Embryonic facial prominence (tissue), 1 donor: Measurements from ENCODE around the gene ZEB2.

Experiments used
- DNase-seq: peaks from one replicate; pipeline ENCODE4 v3.0.0-alpha.2; 2016; ENCODE audit errors: extremely low spot score

The ZEB2 gene

GRCh38 chr2:144426355-144426754, 93.6 kb downstream of the ZEB2 start:
- no peak for DNase-seq

DNA sequence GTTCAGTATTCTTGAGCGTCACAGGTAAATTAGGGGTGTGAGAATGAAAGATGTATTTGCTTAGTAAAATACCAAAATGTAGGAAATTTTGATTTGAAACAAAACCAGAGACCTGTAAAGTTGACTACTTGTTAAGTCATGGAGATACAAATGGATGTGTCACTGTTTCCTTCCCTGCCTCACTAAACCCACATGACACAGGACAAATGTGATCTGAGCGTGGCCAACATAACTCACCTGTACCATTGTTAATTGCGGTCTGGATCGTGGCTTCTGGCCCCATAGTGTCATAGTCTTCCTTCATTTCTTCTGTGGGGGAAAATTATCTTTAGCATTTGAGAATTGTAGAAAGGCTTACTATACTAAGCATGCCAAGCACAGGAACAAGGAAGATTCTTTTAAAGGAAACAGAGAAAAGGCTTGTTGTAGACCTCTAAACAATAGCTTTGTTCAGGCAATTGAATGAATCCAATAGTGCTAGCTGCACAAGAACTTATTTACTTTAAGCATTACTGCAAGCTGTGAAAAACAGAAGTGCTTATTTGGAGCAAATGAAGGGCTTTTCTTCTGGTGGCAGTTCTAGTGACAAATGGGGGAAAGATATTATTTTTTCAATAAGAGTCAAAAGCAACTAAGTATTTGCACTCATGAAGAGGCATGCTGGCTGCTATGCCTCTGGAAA, 95.2 kb downstream of the ZEB2 start:
- DNase-seq: no peak

DNA sequence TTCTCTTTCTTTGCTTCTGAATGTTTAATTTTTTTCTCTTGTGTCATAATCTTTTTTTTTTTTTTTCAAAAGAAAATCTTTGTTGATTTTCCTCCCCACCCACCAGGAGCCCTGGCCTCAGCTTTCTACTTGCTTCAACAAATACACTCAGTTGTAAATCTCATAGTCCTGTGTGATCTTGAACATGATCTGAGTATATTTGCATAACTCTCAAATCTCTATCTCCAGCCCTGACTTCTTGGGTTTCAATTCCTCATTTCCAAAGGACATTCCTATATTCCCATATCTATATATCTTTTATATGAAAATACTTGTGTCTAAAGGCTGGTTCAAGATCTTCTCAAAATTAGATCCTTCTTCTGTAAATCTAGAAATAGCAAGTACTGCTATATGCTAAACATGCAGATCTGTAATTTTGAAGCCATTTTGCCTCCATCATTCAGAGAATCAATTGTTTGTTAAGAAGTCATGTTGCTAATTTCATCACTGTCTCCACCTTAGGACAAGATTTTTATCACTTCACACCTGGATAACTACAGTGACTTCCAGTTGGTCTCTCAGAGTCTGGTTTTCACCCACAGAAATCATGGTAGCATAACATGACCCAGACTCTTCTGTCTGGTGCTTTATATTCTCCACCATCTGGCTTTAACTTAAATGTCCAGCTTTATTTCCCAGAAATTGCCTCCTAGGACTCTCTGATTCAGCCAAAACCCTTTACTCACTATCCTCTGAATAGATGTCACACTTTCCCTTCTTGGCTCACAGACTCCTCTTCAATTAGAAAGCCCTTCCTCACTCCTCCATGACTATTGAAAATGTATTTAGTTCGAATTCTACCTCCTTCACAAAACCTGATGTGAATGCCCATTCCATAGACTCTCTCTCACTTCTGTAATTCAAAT, 98.1 kb downstream of the ZEB2 start:
- DNase-seq: no peak

GRCh38 chr2:144419218-144419617, 100.7 kb downstream of the ZEB2 start:
- no peak for DNase-seq

DNA sequence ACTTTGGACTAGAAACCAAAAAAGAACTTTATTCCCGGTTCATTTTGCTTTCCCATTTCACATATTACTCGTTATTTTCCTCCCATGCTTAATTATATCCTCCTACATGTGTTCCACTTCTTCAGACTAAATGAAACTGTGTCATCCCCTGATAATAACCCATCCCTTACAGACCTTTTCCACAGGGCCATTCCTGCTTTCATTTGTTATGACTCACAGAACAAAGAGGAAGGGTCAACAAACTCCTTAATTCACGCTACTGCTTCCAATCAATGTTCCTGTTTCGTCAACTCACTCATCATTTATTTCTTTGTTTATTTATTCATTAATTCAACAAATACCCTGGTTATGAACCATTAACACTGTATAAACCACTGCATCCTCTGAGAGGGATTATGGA, 104.5 kb downstream of the ZEB2 start:
- no peak for DNase-seq

GRCh38 chr2:144414324-144414845, 105.5 kb downstream of the ZEB2 start:
- no peak for DNase-seq

GRCh38 chr2:144412709-144413108, 107.2 kb downstream of the ZEB2 start:
- no peak for DNase-seq

DNA sequence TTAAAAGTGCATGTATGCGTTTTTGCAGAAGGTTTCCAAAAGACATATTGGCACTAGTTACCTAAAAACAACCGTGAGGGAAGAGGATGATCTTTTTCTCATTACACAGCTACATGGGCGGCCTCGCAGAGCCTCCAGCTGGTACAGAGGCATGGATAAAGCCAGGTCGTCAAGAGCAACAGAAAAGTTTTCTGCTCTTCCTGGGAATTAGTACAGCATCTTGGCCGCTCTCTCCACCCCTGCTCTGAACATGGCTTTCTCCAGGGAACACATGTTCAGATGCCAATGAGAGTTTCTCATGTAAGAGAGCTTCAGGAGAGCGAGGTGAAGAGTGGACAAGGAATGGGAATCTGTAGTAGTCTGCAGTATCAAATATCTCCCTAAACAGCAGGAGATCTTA, 108.4 kb downstream of the ZEB2 start:
- no peak for DNase-seq

DNA sequence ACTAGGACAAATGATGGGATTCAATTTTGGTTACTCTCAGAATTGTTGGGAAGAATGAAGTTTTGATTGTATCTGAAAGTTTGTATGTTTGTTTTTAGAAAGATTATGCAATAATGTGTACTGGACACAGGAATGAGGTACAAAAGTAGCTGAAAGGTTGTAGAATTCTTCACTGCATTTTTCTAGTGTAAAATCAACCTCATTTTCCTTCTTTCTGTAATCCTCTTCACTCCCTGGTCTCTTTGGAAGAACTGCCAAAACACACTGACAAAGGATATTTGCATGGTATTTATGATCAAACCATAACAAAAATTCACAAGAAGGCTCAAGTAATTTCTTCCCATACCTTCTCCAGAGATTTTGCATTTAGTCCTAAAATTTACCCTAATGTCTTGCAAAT, 110.7 kb downstream of the ZEB2 start:
- DNase-seq: no peak

DNA sequence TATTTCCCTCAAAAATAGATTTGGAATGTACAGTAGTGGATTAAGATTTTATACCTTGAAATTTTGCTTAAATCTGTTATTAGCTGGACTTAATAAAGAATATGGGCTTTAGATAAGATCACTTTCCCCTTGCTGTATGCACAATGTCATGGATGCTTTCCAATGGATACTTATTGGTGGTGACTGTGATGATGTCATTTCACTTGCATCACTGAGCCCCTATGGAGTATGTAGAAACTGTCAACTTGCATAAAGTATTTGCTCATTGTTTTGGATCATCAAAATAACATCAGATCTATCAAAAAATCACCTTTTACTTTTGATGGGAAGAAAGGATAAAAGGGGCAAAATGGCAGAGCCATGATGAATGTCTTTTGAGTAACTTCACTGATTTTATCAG, 112.7 kb downstream of the ZEB2 start:
- DNase-seq: no peak

DNA sequence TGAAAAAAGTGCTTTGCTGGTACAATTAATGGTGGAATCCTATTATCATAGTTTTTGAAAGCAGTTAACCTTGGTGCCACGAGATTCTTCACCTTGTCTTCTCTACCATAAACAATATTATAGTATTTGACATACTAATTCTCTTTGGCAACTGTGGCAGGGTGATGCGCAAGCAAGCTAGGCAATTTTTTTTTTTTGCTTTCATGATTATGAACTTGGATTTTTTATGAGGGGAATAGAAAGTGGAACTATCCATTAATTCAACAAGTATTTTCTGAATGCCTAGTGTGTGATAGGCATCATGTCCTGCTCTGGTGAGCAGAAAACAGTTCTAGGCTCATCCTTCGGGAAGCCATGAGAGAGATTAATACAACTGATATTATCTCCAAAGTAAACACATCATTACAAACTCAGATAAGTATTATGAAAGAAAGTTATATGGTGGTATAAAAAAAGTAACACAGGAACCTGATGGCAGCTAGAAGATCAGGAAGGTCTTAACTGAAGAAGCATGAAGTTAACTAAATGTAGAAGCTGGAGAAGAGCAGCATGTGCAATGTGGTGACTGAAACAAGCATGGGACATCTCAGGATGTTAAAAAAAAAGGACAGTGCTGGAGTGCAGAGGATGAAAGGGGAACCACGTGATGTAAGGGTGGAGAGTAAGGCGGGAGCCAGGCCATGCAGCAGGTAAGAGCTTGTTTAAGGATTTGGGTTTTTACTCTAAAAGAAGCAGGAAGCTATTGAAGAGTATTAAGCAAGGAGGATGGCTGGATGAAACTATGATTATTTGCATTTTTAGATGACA, 113.7 kb downstream of the ZEB2 start:
- DNase-seq: no peak

- no peak for DNase-seq
Observed at GRCh38 chr2:144405321-144405720, 114.6 kb downstream of the ZEB2 start.

GRCh38 chr2:144404586-144405314, 115.2 kb downstream of the ZEB2 start:
- DNase-seq: no peak

GRCh38 chr2:144403933-144404332, 116.0 kb downstream of the ZEB2 start:
- DNase-seq: no peak

- DNase-seq: no peak
Observed at GRCh38 chr2:144402251-144402650, 117.7 kb downstream of the ZEB2 start.

DNA sequence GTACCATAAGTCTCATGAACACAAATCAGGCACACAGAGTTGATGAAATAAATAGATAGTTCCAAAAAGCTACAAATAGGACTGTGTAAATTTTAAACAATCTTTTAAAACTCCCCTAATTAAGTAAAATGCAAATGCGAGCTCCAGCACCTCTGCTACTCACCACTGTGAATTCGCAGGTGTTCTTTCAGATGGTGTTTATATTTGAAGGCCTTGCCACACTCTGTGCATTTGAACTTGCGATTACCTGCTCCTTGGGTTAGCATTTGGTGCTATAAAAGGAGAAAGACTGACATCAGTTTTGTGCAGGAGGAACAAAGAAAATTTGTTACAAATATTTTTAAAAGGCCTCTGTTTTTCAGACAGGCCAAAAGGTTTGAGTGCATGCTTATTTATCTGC, 118.9 kb downstream of the ZEB2 start:
- DNase-seq: no peak

GRCh38 chr2:144396318-144396717, 123.6 kb downstream of the ZEB2 start:
- no peak for DNase-seq

- no peak for DNase-seq
Observed at GRCh38 chr2:144390424-144391020, 129.4 kb downstream of the ZEB2 start.

DNA sequence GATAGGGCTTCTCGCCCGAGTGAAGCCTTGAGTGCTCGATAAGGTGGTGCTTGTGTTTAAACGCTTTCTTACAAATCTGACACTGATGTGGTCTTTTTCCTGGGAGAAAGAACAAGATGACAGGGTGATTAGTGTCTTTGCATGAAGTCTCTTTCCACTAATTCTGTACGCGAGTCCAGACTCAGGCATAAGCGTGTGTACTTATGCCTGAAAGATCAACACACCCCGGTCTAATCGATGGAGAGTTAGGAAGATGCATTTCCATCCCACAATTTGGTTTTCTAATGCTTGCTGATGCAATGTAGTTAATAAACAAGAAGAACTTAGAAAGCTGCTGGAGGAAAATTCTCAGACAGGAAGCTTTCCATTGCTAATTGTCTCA, 130.0 kb downstream of the ZEB2 start:
- no peak for DNase-seq

GRCh38 chr2:144389151-144389929, 130.6 kb downstream of the ZEB2 start:
- no peak for DNase-seq
